ENCODE measurements around the gene CABLES2.
A peak's percentile ranks its signal among the peaks of the same experiment; 100 is the strongest.

The CABLES2 gene

GRCh38 chr20:62407221-62407992, at the start of gene CABLES2:
Gene CABLES2 (minus strand): TSS chr20:62407285. CDS start chr20:62407276, 9 bp downstream.
- H3K4me3 ChIP-seq = peak within 1 kb of the TSS; percentile 46 to 65 (median 51)
- H3K27ac ChIP-seq = peak within 1 kb of the TSS in 17 of 21 experiments; percentile 37 to 86 (median 67)

- Histone ChIP-seq H3K27ac (no peak overlapping the region), H3K4me3 (no peak overlapping the region)
Observed at GRCh38 chr20:62455929-62456328, 48.8 kb upstream of the CABLES2 start.

GRCh38 chr20:62454904-62455636, 48.0 kb upstream of the CABLES2 start:
- Histone ChIP-seq H3K27ac (no peak overlapping the region), H3K4me3 (no peak overlapping the region)

- no peak overlapping the region for H3K27ac ChIP-seq
- no peak overlapping the region for H3K4me3 ChIP-seq
Observed at GRCh38 chr20:62453186-62453808, 46.2 kb upstream of the CABLES2 start.

GRCh38 chr20:62452475-62453095, 45.5 kb upstream of the CABLES2 start:
- H3K27ac ChIP-seq = no peak overlapping the region
- no peak overlapping the region for H3K4me3 ChIP-seq

- H3K4me3 ChIP-seq = no peak overlapping the region
- no peak overlapping the region for H3K27ac ChIP-seq
Observed at GRCh38 chr20:62451970-62452369, 44.9 kb upstream of the CABLES2 start.

- Histone ChIP-seq H3K4me3 (no peak overlapping the region), H3K27ac (no peak overlapping the region)
Observed at GRCh38 chr20:62451156-62451767, 44.2 kb upstream of the CABLES2 start.

- Histone ChIP-seq H3K4me3 (no peak overlapping the region), H3K27ac (no peak overlapping the region)
Observed at GRCh38 chr20:62449951-62450691, 43.0 kb upstream of the CABLES2 start.

- Histone ChIP-seq H3K27ac (no peak overlapping the region), H3K4me3 (no peak overlapping the region)
Observed at GRCh38 chr20:62448788-62449187, 41.7 kb upstream of the CABLES2 start.

- Histone ChIP-seq H3K4me3 (no peak overlapping the region), H3K27ac (no peak overlapping the region)
Observed at GRCh38 chr20:62448038-62448437, 41.0 kb upstream of the CABLES2 start.

- Histone ChIP-seq H3K4me3 (no peak overlapping the region), H3K27ac (no peak overlapping the region)
Observed at GRCh38 chr20:62446888-62447869, 40.1 kb upstream of the CABLES2 start.

GRCh38 chr20:62446481-62446880, 39.4 kb upstream of the CABLES2 start:
- Histone ChIP-seq H3K4me3 (no peak overlapping the region), H3K27ac (no peak overlapping the region)

- H3K27ac ChIP-seq = no peak overlapping the region
Observed at GRCh38 chr20:62445553-62446340, 38.7 kb upstream of the CABLES2 start.

GRCh38 chr20:62444286-62444685, 37.2 kb upstream of the CABLES2 start:
- Histone ChIP-seq H3K27ac (no peak overlapping the region), H3K4me3 (no peak overlapping the region)

More at GRCh38 chr20:62445553-62446340, 38.7 kb upstream of the CABLES2 start:
- H3K4me3 ChIP-seq = no peak overlapping the region

- Histone ChIP-seq H3K4me3 (no peak overlapping the region), H3K27ac (no peak overlapping the region)
Observed at GRCh38 chr20:62441987-62442539, 35.0 kb upstream of the CABLES2 start.

- H3K4me3 ChIP-seq = no peak overlapping the region
- no peak overlapping the region for H3K27ac ChIP-seq
Observed at GRCh38 chr20:62439218-62439617, 32.1 kb upstream of the CABLES2 start.

GRCh38 chr20:62437927-62438326, 30.8 kb upstream of the CABLES2 start:
- Histone ChIP-seq H3K4me3 (no peak overlapping the region), H3K27ac (no peak overlapping the region)

Measured in skin epidermis (tissue), 12 donors.